Measurements from ENCODE around the gene SLC44A4.
A peak's percentile ranks its signal among the peaks of the same experiment; 100 is the strongest.

Gene SLC44A4

DNA sequence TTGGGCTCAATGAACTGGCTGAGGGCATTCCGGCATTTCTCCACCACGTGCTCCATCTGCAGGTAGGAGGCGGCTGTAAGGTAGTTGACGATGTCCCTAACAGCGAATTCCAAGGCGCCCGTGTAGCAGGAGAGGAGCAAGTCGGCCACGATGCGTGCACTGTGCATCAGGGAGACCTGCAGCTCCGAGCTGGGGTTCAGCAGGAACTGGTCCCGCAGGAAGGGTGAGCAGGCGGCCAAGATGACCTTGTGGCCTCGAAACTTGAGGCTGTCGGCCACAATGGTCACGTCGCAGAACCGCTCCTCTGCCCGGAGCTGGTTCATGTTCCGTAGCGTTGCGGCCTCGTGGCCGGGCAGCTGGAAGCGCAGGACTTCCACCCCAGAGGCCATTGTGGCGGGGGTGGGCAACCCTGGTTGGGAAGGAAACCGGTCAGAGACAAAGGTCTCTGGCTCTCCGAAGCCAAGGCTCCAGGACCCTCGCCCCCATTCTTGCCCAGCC is 22.2 kb upstream of the SLC44A4 start:
- peak; percentile 13 for DNase-seq

DNA sequence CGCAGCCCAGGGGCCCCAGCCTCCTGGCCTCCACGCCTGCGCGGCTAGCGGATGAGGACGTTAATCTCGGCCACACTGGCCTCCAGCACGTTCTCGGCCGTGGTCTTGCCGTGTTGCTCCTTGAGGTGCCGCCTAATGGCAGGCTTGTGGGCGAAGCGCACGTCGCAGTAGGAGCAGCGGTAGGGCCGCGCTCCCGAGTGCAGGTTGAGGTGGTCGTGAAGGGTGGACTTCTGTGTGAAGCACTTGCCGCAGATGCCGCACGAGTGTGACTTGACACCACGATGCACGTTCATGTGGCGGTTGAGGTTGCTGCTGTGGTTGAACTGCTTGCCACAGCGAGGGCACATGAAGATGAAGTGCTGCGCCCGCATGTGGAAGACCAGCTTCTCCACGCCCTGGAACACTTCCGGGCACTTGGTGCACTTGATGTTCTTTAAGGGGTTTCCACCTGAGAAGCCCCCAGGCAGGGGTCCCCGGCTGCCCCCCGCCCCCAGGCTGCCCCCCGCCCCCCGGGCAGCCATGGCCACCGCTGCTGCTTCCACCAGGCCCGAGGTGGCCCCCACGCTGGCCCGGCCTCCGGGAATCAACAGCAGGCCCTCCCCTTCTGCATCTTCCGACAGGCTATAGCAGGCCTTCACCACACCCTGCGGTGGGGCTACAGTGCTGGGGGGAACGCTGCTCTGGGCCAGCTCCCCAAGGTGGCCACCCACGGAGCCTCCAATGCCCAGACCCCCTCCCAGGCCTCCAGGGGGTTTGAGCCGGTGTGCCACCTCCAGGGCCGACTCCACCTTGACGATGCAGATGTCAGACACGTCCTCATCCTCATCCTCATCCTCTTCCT is 21.3 kb upstream of the SLC44A4 start:
- DNase-seq, result peak; percentile 27

DNA sequence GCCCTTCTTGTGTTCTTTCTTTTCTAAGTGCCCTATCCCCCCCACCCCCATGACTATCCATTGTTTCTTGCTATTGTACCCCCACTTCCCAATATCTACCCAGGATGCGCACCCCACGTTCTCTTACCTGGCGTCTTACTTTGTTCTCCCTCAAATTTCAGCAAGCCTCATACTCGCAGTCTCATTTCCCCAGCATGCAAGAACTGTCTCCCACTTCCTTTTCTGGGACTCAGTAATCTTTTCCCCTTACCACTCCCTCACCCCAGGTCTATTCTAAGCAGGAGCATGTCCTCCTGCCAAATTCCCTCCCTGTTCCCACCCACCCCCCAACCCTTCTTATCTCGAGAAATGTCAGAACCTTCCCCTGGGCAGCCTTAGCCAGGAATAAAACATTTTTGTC is 20.4 kb upstream of the SLC44A4 start:
- no peak for DNase-seq

DNA sequence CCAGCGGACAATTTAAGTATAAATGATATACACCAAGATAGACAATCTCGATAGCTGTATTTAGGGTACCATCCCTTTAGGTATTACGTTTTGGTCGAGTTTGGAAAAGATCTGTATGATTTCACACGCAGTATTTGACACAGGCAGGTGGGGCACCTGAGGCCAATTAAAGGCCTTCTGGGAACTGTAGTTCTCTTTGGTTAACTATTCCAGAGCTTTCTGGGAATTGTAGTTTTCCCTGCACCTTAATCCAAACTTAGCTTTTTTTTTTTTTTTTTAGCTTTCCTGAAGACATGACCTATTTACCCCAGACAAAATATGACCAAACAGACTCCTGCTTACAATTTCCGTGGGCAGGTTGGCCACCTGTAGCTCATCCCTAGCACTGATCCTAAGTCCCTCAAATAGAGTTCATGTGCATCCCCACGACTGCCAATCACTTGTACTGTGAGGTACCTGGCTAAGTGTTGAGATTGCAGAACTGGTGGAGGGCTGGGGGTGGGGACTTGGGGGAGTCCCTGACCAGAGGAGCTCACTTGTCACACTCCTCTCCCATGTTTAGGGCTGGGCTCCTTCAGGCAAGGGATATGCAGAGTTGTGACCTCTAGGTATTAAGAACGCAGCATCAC is 19.7 kb upstream of the SLC44A4 start:
- peak; percentile 68 for DNase-seq

DNA sequence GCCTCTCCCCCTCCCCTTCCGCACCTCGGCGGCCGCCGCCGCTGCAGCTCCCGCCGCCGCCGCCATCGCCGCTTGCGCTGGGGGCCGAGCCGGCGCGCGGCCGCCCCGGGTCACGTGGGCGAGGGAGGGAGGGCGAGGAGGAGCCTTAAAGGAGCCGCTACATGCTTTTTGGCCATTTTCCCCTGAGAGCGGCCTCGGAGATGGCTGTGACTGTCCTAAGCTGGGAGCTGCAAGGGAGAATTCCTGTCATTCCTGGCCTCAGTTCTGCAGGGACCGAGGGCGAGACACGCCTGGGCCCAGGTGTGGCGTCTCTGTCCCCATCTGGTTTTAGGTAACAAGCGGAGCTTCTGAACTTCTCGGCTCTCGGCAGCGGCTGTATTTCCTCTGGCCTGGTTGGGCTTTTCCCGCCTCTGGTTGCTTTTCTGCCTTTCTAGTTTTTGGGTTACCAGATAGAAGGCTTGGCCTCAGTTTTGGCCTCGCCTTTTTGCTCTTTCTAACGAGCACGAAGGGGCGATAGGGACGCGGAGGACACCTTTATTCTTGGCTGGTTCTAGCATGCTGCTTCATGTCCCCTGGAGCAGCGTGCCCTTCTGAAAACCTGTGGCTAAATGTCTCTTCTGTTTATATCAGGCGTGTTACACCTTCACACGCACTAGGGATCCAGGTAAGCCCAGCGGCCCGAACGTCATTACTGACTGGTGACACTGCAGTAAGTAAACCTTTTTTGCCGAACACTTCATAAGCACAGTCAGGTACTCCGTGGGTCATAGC is 19.0 kb upstream of the SLC44A4 start, which contains the start of gene EHMT2:
Gene EHMT2 (minus strand): TSS at position 87 of the 771 bp plus-strand sequence. CDS start 21 bp downstream, at position 66.
- peak; percentile 86 for DNase-seq

DNA sequence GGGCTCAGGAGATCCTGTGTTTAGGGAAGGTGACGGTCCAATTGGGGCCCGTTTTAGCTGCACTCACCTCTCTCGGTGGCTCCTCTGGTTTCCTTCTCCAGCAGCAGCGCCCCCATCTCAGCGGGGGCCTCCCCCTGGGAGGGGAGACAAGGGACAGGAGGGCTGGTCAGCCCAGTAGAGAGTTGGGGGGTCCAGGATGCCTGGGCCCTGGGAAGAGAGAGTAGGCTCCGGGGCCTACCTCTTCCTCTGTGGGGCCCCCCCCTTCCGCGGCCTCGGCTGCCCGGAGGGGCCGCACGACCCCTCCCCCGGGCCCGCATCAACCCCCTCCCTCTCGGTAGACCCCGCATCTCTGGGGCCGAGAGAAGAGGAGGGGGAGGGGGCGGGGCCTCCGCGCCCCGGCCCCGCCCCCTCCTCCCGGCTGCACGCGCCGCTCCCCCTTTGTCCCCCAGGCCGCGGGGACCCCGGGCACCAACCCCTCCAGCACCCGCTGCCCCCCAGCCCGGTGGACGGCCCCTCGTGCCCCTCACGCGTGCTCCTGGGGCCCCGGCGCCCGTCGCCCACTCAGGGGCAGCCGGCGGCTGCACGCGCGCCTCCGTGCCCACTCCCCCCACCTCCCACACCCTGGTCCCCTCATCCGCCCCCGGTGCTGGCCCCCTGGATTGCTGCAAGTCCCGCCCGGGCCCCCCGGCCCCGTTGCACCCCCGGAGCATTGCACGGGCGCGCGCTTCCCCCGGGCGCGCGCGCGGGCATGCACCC is 18.2 kb upstream of the SLC44A4 start:
- DNase-seq, result no peak

DNA sequence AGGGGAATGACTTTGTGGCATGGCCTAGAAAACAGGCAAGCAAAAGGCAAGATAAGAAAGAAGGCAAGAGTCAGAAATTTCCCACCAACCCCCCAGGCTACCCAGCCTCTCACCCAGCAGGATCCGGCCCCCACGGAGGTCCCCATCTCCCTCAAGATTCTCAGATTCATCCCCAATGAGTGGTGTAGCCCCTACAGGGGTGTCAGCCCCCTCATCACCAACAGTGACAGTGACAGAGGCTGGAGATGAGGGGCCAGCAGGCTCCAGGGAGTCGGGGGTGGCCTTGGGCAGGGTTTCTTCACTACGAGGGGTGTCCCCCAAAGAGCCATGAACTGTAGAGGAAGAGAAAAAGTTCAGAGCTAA is 17.7 kb upstream of the SLC44A4 start:
- no peak for DNase-seq

DNA sequence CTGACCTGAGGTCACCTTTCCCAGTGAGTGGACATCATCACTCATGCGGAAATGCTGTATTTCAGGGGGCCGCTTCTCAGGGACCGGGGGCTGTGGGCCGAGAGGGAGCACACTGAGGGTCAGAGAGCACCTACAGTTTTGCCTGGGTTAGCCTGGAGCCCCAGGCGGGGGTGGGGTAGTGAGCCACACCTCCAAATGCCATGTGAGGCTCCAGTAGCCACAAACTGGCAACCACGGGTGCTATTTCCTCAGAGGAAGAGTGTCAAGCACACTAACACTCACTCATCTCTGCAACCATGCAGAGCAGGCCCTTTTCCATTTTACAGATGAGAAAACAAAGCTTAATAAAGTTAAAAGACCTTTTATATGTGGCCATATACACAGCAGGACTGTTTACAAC is 14.0 kb upstream of the SLC44A4 start:
- no peak for DNase-seq

DNA sequence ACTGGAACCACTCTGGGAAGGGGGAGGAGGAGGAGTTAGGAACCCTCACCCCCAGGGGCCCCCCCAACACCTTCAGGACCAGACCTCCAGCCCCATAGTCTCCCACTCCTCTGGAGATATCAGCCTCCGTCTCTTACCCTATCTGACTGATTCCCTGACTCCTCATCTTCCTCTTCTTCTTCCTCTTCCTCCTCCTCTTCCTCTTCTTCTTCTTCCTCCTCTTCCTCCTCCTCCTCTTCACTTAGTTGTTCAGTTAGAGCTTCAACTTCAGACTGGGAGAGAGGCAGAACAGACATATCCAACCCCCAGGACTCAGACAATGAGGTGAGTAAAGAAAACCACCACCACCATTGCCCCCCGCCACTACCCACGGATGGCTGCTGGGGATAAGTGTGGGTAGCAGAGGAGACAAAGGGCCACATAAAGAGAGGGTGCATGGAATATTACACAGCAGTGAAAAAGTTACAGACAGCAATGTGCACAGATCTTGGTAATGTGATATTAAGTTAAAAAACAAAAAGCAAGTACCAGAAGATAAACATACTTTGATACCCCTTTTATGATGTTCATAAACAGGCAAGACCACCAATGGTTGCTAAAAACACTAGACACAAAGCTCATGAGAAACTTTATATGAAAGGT is 10.7 kb upstream of the SLC44A4 start:
- DNase-seq, result no peak

DNA sequence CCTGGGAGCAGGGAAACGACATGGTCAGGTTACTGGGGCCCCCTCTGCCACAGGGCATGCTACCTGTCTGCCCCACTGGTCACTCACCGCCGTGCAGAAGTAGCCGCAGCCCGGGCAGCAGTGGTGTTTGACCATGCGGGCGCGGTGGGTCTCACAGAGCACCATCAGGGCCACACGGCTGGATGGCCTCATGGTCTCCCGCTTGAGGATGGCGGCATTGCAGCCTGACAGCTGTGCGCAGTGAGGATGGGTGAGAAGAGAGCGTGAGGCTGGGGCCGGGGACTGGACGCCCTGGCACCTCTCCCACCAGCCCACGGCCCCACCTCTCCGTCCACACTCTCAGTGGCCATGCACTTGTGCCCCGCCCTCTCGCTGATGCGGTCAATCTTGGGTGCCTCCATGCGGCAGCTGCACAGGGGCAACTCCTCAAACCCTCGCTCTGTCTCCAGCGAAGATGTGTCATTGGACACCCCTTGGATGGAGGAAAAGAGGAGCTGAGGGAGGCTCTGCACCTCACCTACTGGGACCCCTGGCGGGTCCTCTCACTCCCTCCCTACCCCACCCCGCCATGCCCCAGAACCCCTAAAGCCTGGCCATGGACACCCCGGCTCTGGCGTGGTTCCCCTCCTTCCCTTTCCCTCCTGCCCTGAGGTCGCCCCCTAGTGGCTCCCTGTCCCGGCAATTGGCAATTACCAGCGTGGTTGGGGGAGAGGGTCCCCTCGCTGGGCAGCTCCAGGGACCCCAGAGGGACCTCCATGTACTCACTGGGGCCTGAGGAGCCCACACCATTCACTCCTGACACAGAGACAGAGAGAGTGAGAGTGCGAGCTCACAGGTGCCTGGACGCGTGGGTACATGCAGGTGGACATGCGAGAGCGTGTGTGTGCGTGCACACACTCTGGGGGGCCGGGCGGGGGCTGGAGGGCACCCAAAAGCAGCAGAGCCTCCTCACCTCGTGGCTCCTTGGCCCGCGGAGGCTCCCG is 9.8 kb upstream of the SLC44A4 start:
- peak; percentile 54 for DNase-seq

DNA sequence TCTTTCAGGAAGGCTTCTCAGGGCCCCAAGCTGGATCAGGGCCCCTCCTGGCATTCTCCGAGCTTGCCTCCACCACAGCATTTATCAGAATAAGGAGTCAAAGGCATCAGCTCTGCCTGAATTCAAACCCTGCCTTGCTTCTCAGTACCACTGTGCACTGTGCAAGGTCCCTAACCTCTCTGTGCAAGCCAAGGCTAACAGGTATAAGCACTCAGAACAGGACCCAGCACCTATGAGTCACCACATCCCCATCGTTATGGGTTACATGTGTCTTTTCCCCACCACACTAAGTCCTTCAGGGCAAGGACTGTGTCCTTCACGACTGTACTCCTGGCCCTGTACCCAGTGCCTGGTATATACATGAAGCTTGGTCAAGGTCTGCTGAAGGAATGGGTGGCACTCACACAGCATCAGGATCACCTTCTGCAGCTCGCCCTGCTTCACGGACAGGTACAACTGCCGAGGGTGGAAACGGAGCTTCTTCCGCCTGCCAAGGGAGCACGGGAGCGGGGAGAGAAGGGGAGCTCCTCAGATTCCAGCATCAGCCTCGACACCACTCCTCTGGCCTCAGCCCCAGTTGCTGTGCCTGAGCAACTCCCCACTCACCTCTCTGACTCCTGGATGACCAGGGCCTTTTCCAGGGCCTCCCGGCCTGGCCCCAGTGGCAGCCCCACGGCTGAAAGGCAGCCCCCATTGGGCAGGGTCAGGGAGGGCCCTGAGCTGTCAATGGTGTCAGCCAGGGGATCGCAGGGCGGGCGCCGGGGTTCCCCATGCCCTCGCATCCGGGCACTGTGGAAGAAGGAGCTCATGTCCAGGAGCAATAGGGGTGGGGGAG is 8.6 kb upstream of the SLC44A4 start:
- DNase-seq, result no peak

DNA sequence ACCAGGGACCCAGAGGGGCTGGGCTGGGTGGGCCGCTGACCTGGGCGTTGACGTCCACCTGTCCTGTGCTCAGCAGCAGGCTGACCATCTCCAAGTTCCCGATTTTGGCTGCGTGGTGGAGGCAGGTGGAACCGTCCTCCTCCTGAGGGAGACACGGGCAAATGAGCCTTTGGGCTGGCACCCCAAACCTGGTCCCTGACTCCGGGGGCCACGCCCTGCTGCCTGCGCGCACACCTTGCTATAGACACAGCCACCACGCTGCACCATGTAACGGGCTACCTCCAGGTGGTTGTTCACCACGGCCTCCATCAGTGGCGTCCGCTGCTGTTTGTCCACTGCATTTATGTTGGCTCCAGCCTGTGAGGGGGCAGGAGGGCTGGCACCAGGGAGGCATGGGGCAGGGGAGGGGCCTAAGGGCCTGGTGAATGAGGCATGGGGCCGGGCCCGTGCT is 7.8 kb upstream of the SLC44A4 start:
- no peak for DNase-seq

DNA sequence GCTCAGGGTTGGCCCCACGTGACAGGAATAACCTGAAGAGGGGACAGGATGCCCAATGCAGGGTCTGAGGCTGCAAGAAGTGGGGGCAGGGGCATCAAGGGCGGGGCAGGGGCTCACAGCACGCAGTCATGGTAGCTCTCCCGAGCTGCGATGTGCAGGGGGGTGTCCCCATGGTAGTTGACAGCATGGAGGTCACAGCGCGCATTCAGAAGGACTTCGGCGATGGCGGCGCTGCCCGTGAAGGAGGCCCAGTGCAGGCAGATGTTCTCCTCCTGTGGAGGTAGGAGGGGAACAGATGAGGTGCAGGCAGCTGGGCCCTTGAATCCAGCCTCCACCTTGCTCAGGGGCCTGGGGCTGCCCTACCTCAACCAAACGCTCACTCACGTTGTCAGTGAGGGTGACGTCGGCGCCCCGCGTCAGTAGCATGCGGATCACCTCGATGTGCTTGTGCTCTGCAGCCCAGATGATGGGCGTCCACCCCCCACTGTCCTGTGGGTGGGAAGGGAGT is 5.8 kb upstream of the SLC44A4 start:
- DNase-seq, result no peak

DNA sequence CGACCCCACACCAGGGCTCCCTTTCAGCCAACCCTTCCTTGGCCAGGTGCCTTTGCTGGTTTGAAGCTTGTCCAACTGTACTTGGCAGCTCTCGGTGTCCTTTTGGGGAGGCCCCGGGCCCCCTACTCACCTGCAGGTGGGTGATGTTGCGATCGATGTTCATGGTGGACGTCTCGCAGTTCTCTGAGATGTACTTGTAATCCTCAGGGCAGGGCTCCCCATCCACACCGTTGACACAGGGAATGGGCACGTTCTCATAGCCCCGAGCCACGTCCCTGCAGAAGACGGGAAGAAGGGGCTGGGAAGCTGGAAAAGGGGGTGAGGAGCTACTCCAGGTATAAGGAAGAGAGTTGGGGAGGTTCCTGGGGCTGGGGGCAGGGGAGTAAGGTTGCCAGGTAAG is 4.9 kb upstream of the SLC44A4 start:
- no peak for DNase-seq

DNA sequence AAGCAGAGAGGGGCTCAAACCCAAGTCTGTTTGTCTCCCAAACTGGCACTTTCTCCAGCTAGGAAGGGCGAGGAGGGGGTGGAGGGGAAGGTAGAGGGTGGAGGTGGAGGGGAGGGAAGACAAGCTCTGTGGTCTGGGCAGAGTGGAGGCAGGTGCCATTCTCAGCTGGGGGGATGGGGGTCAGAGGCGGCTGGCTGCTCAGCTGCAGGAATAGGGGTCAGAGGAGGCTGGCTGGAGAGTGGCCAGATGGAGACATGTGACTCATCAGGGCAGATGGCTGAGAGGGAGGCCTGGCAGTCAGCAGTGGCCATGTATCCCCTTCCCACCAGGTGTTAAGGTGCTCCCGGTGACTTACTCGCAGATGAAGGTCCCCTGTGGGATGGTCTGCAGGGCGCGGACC is 3.5 kb upstream of the SLC44A4 start:
- no peak for DNase-seq

DNA sequence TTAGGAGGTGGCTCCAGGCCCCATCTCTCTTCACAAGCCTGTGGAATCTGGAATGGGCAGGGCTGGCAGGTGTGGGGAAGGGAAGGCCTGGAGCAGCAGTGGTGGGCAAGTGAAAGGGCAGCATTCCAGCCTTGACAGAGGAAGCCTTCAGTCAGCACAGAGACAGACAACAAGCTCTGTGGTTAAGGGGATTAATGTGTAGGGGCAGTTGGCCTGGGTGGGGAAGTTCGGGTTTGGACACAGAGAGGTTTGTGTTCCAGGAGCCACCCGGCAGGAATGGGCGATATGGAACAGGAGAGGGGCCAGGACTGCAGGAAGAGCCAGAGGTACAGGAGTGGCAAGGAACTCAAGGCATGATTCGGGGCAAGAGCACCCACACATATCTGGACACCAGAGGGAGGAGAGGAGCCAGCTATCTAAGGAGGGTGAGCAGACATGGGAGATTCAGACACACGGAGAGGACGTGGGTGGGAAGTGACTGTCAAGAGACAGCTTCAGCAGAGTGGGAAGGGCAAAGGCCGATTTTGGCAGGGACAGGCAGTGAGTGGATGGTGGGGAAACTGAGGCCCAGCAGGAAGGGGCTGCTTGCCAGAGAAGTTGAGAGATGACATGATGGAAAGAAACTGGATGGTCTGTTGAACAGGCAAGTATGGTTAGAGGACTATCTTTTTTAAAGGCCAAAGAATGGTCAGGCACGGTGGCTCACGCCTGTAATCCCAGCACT is 2.5 kb upstream of the SLC44A4 start:
- DNase-seq, result no peak

DNA sequence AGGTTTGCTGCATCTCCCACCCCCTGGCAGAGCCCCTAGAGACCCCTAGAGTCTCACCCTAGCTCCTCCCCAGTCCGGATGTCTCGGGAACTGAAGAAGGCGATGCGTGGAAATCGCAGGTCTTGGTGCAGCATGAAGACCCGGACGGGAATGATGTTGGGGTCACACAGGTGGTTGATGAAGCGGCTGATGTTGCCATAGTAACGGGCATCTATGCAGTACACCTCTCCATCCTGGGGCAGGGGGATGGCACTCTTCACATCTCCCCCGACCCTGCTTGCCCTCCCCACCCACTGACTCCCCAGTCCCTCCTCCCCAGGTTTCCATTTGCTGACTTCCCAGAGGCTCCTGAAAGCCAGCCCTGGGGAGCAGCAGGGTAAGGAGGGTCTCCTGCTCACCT is 1.8 kb upstream of the SLC44A4 start:
- DNase-seq, result no peak

DNA sequence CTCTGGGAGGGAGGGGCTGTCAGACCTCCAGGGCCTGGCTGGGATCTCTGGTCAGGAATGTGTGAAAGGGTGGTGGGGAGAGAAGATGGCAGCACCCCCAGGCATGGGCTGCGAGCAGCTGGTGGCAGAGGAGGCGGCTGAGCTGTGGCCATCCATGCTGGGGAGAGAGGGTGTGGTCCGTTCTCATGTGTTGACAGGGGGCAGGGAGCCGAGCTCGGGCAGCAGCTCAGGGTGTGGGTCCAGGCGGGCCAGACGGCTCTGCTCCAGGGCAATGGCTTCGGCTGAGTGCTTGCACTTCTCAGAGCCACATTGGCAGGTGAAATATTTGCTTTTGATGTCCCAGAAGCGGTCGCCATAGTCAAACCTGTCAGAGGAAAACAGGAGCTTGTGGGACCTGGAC is 1.1 kb upstream of the SLC44A4 start:
- DNase-seq, result no peak

DNA sequence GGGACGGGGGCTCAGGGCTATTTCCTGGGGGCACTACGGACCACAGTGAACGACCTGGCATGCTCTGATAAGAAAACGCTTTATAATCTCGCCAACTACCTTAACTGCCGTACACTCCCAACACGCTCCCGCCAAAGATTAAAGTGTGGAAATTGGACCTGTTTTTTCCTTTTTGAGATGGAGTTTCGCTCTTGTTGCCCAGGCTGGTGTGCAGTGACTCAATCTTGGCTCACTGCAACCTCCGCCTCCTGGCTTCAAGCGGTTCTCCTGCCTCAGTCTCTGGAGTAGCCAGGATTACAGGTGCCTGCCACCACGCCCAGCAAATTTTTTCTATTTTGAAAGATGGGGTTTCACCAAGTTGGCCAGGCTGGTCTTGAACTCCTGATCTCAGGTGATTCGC is 346 bp upstream of the SLC44A4 start:
- no peak for DNase-seq

Measured in CD4-positive, alpha-beta T cell treated with Interleukin-12 subunit alpha and Interleukin-12 subunit beta, for 1 hour (primary cell).